Measurements from ENCODE around the gene MTARC1.

GRCh38 chr1:220819467-220820026 is 32.8 kb downstream of the MTARC1 start:
- no peak for TF ChIP-seq CTCF (IDR thresholded peaks at IDR 0.05)
- TF ChIP-seq EZH2 (IDR thresholded peaks at IDR 0.05; ENCODE audit: borderline replicate concordance, insufficient read depth, low read depth, low read length, poor library complexity, severe bottlenecking) = no peak

Data from B cell (primary cell).